Stimulated activated CD8-positive, alpha-beta memory T cell treated with anti-CD3 and anti-CD28 coated beads, Interleukin-7, amount 100 ng/mL, for 4 hours (primary cell): ENCODE results near the gene FCHO2.

ENCODE experiments used
- DNase-seq, 2 donors: peaks; one replicate each; pipeline ENCODE4 v3.0.0-alpha.2; 2020; ENCODE audit warnings: low read depth in 2 of 2

Gene FCHO2

GRCh38 chr5:73137563-73138530 lies 182.0 kb downstream of the FCHO2 start:
- DNase-seq = no peak

- no peak for DNase-seq
Observed at GRCh38 chr5:73139485-73139884, 183.6 kb downstream of the FCHO2 start.
